Loucy (cell line): ENCODE measurements around the gene INPP4A.

ENCODE experiments used
- H2AFZ ChIP-seq: fragments of 200-600 bp; sonication (generic); 2 replicates; pipeline ENCODE4 v1.6.0; 2016; ENCODE audit warnings: antibody characterized with exemption, mild to moderate bottlenecking, low read length, moderate library complexity
- H3F3A ChIP-seq: fragments of 200-600 bp; 2 replicates; pipeline ENCODE4 v1.6.0; 2016; ENCODE audit warnings: antibody characterized with exemption, low read depth, mild to moderate bottlenecking
- H3K27me3 ChIP-seq: fragments of 200-600 bp; sonication (generic); 2 replicates; pipeline ENCODE4 v1.6.1; 2014; ENCODE audit warnings: low read length, mild to moderate bottlenecking; ENCODE audit not compliant: insufficient read depth, poor library complexity, severe bottlenecking
- H3K36me3 ChIP-seq: fragments of 200-600 bp; sonication (generic); 2 replicates; pipeline ENCODE4 v1.6.1; 2016; ENCODE audit warnings: low read length; ENCODE audit not compliant: insufficient read depth
- H3K4me1 ChIP-seq: fragments of 200-600 bp; sonication (generic); 2 replicates; pipeline ENCODE4 v1.5.1; 2014; ENCODE audit warnings: low read length, mild to moderate bottlenecking; ENCODE audit not compliant: insufficient read depth, poor library complexity, severe bottlenecking
- H3K4me2 ChIP-seq: fragments of 200-600 bp; sonication (generic); 2 replicates; pipeline ENCODE4 v1.6.0; 2014; ENCODE audit warnings: antibody characterized with exemption, low read length, low read depth, mild to moderate bottlenecking; ENCODE audit not compliant: poor library complexity, severe bottlenecking
- H3K4me3 ChIP-seq: fragments of 200-600 bp; sonication (generic); 2 replicates; pipeline ENCODE4 v1.5.1; 2014; ENCODE audit warnings: low read length, mild to moderate bottlenecking, mixed read lengths; ENCODE audit not compliant: poor library complexity, severe bottlenecking
- H3K79me2 ChIP-seq: fragments of 200-600 bp; sonication (generic); 2 replicates; pipeline ENCODE4 v1.6.1; 2014; ENCODE audit warnings: low read length; ENCODE audit not compliant: insufficient read depth
- H3K9ac ChIP-seq: fragments of 200-600 bp; sonication (generic); 2 replicates; pipeline ENCODE4 v1.6.0; 2014; ENCODE audit warnings: mild to moderate bottlenecking, low read depth, low read length, moderate library complexity; ENCODE audit not compliant: poor library complexity, severe bottlenecking
- H3K9me2 ChIP-seq: fragments of 200-600 bp; sonication (generic); replicated peaks from 2 replicates; pipeline ENCODE4 v1.6.1; 2016; ENCODE audit warnings: low read depth, low read length, mixed read lengths
- H3K9me3 ChIP-seq: fragments of 200-600 bp; sonication (generic); 2 replicates; pipeline ENCODE4 v1.6.1; 2014; ENCODE audit warnings: mild to moderate bottlenecking, antibody characterized with exemption, low read length, low read depth; ENCODE audit not compliant: insufficient read depth
- H4K20me1 ChIP-seq: fragments of 200-600 bp; sonication (generic); 2 replicates; pipeline ENCODE4 v1.6.0; 2014; ENCODE audit warnings: antibody characterized with exemption, low read length, mild to moderate bottlenecking; ENCODE audit not compliant: insufficient read depth, poor library complexity, severe bottlenecking
- EZH2phosphoT487 ChIP-seq: fragments of 200-600 bp; IDR thresholded peaks from 2 replicates; pipeline ENCODE4 v1.6.1; 2018; ENCODE audit warnings: antibody characterized with exemption, mild to moderate bottlenecking, moderate library complexity, borderline replicate concordance
- TF ChIP-seq, protein P1 (sequence below): fragments of 200-600 bp; sonication (generic); conservative IDR thresholded peaks from 2 replicates; pipeline ENCODE4 v1.5.1; 2014; ENCODE audit warnings: mild to moderate bottlenecking, antibody characterized with exemption, low read length

The INPP4A gene

DNA sequence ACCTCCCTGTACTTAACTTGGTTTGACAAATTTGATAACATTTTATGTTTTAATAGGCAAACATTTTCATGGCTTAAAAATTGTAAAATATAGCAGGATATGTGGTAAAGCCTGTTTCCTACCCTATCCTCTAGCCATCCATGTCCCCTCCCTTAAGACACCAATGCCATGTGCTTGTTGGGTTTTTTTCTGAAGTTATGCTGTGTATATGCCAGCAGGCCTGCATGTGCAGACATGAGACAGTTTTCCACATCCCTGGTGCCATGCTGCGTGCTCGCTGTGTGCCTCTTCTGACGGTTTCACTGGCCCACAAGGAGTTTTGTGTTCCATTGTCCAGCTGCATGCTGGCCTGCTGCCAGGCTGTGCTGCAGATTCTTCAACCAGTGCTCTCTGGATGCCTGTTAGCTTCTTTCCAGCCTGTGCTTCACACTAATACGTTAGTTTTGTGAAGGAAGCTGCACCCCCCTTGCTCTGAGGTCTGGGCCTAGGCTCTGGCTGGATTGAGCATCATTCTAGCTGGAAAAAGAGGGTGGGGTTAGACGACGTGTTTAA lies 16.9 kb downstream of the INPP4A start:
- Histone ChIP-seq H3K4me2 (peak overlapping the region; percentile 23), H3K9me3 (no peaks in the 10 kb centered on the region), H3K4me1 (peaks cover 67% of the 10 kb centered on the region), H3K79me2 (peaks cover 82% of the 10 kb centered on the region), H2AFZ (no peak overlapping the region), H3K9me2 (no peaks in the 10 kb centered on the region), H3K27me3 (no peaks in the 10 kb centered on the region), H3K36me3 (peaks cover 1% of the 10 kb centered on the region; the same call in 1 of the 2 replicates), H3K4me3 (no peak overlapping the region), H3F3A (peaks cover 10% of the 10 kb centered on the region), H3K9ac (peak overlapping the region; percentile 35), H4K20me1 (peaks cover 5% of the 10 kb centered on the region)
- TF ChIP-seq EZH2phosphoT487: no peak
- TF ChIP-seq, protein P1, sequence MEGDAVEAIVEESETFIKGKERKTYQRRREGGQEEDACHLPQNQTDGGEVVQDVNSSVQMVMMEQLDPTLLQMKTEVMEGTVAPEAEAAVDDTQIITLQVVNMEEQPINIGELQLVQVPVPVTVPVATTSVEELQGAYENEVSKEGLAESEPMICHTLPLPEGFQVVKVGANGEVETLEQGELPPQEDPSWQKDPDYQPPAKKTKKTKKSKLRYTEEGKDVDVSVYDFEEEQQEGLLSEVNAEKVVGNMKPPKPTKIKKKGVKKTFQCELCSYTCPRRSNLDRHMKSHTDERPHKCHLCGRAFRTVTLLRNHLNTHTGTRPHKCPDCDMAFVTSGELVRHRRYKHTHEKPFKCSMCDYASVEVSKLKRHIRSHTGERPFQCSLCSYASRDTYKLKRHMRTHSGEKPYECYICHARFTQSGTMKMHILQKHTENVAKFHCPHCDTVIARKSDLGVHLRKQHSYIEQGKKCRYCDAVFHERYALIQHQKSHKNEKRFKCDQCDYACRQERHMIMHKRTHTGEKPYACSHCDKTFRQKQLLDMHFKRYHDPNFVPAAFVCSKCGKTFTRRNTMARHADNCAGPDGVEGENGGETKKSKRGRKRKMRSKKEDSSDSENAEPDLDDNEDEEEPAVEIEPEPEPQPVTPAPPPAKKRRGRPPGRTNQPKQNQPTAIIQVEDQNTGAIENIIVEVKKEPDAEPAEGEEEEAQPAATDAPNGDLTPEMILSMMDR: no peak

DNA sequence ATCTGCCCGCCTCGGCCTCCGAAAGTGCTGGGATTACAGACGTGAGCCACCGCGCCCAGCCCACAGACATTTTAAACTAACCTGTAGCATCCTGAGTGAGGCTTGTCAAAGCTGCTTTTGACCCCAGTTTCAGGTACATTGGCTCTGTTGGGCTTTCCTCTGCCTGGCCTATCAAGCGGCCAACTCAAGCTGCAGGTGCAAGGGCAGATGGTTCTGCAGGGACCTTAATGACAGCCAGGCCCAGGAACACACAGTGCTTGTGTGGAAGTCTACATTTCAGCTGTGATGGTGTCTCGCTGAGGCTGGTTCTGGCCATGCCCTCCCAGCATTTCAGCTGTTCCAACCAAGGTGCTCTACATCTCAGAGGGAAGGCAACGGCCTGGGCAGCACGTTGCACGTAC lies 18.4 kb downstream of the INPP4A start:
- Histone ChIP-seq H3K9me2 (no peaks in the 10 kb centered on the region), H3K9ac (peak overlapping the region; percentile 67), H3K79me2 (peaks cover 82% of the 10 kb centered on the region), H3K27me3 (no peaks in the 10 kb centered on the region), H3K9me3 (no peaks in the 10 kb centered on the region), H2AFZ (no peak overlapping the region), H4K20me1 (no peaks in the 10 kb centered on the region), H3K4me1 (peaks cover 80% of the 10 kb centered on the region), H3K36me3 (no peaks in the 10 kb centered on the region), H3F3A (peaks cover 10% of the 10 kb centered on the region), H3K4me2 (peak overlapping the region; percentile 81), H3K4me3 (peak overlapping the region; percentile 58)
- TF ChIP-seq, protein P1: no peak
- no peak for TF ChIP-seq EZH2phosphoT487

DNA sequence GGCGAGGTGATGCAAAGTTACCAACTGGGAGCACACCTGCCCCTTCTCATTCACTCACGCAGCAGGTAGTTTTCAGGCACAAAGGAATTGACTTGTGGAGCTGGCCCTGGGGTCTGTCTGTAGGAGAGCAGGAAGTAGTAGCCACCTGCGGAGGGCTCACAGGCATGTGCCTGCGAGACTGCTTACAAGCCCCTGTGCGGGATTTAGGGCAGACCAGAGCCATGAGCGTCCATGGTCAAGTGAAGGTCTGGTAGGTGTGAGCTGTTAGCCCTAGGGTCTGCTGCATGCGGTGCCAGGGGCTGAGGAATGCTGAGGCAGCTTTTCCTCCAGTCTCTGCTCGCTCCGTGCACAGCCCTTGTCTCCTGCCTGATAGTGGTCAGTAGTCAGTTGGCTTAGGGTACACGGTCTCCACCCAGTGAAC lies 18.9 kb downstream of the INPP4A start:
- peak overlapping the region; percentile 22; the same call in 1 of the 2 replicates for H2AFZ ChIP-seq
- H3K36me3 ChIP-seq: no peaks in the 10 kb centered on the region
- peaks cover 82% of the 10 kb centered on the region for H3K79me2 ChIP-seq
- peak overlapping the region; percentile 81 for H3K4me2 ChIP-seq
- H3F3A ChIP-seq: peaks cover 10% of the 10 kb centered on the region
- peaks cover 80% of the 10 kb centered on the region for H3K4me1 ChIP-seq
- no peaks in the 10 kb centered on the region for H3K9me3 ChIP-seq
- TF ChIP-seq, protein P1: no peak
- TF ChIP-seq EZH2phosphoT487: no peak
- H3K27me3 ChIP-seq: no peaks in the 10 kb centered on the region
- peak overlapping the region; percentile 58 for H3K4me3 ChIP-seq
- H3K9ac ChIP-seq: peak overlapping the region; percentile 67
- H3K9me2 ChIP-seq: no peaks in the 10 kb centered on the region
- H4K20me1 ChIP-seq: no peaks in the 10 kb centered on the region
